IMR-90 (cell line): ENCODE measurements around the gene S100A5. TPM values are rescaled to one million over a fixed set of nuclear protein-coding genes. Genes with fewer than 3 reads are reported as not detected.

Source experiments
- ATAC-seq: fragments of 200-7000 bp; cut with Tn5 transposase; 2 replicates; pipeline ENCODE4 v1.9.1; 2020; ENCODE audit warnings: low read depth, mild to moderate bottlenecking, moderate library complexity
- BruUV-seq: library from RNA; stranded (reverse); fragments of 400-500 nt; replicated peaks from 2 replicates; lab custom pipeline; 2021; lab: Mats Ljungman, UMichigan
- CTCF ChIA-PET: fragments of 300-600 bp; formaldehyde crosslinking; extraction: SDS; loops from one replicate; lab custom pipeline; 2021; ENCODE audit warnings: antibody characterized with exemption; lab: Yijun Ruan, JAX
- POLR2A ChIA-PET: fragments of 300-600 bp; sonication (Branson Sonifier 250); formaldehyde crosslinking; loops from one replicate; lab custom pipeline; 2022; ENCODE audit warnings: antibody characterized with exemption; ENCODE audit not compliant: unreplicated experiment; lab: Charles Lee
- DNase-seq: peaks from one replicate; pipeline ENCODE4 v3.0.0; 2013
- H2AFZ ChIP-seq: replicated peaks from 2 replicates; pipeline ENCODE3; 2013; ENCODE audit warnings: low read length, mild to moderate bottlenecking; ENCODE audit not compliant: poor library complexity
- H2AK5ac ChIP-seq: 2 replicates; pipeline ENCODE4 v1.6.1; 2013; ENCODE audit warnings: low read depth, low read length, inconsistent platforms
- H2AK9ac ChIP-seq: replicated peaks from 2 replicates; pipeline ENCODE3; 2013; ENCODE audit warnings: mild to moderate bottlenecking, low read depth, low read length, moderate library complexity; ENCODE audit not compliant: poor library complexity
- H2BK120ac ChIP-seq: 2 replicates; pipeline ENCODE4 v1.6.1; 2013; ENCODE audit warnings: low read depth, low read length, inconsistent platforms
- H2BK15ac ChIP-seq: 3 replicates; pipeline ENCODE4 v1.6.1; 2013; ENCODE audit warnings: low read depth, low read length, inconsistent platforms
- H2BK20ac ChIP-seq: 2 replicates; pipeline ENCODE4 v1.6.1; 2013; ENCODE audit warnings: low read depth, mild to moderate bottlenecking, inconsistent platforms, low read length, moderate library complexity
- H2BK5ac ChIP-seq: 2 replicates; pipeline ENCODE4 v1.6.1; 2013; ENCODE audit warnings: mild to moderate bottlenecking, low read depth, low read length, inconsistent platforms; ENCODE audit not compliant: poor library complexity, severe bottlenecking
- H3K14ac ChIP-seq: replicated peaks from 2 replicates; pipeline ENCODE4 v1.6.1; 2013; ENCODE audit warnings: low read depth, low read length, inconsistent platforms
- H3K18ac ChIP-seq: 2 replicates; pipeline ENCODE4 v1.6.1; 2013; ENCODE audit warnings: low read depth, low read length, control low read depth
- H3K23ac ChIP-seq: 2 replicates; pipeline ENCODE4 v1.6.1; 2013; ENCODE audit warnings: low read depth, low read length, inconsistent platforms
- H3K27ac ChIP-seq: 2 replicates; pipeline ENCODE4 v1.5.1; 2013; ENCODE audit warnings: mild to moderate bottlenecking, control low read depth, low read length; ENCODE audit not compliant: insufficient read depth
- H3K27me3 ChIP-seq: 2 replicates; pipeline ENCODE4 v1.6.1; 2013; ENCODE audit warnings: low read length; ENCODE audit not compliant: control insufficient read depth, insufficient read depth
- H3K36me3 ChIP-seq: 2 replicates; pipeline ENCODE4 v1.6.1; 2013; ENCODE audit warnings: low read length, mixed read lengths; ENCODE audit not compliant: control insufficient read depth, insufficient read depth
- H3K4ac ChIP-seq: 2 replicates; pipeline ENCODE4 v1.6.1; 2013; ENCODE audit warnings: low read depth, low read length, inconsistent platforms
- H3K4me1 ChIP-seq: 2 replicates; pipeline ENCODE4 v1.6.1; 2013; ENCODE audit warnings: low read length, mixed read lengths; ENCODE audit not compliant: control insufficient read depth, insufficient read depth
- H3K4me2 ChIP-seq: 2 replicates; pipeline ENCODE4 v1.6.1; 2013; ENCODE audit warnings: low read depth, mild to moderate bottlenecking, control low read depth, low read length, moderate library complexity
- H3K4me3 ChIP-seq: 2 replicates; pipeline ENCODE4 v1.5.1; 2013; ENCODE audit warnings: low read depth, mild to moderate bottlenecking, control low read depth, low read length, moderate library complexity; ENCODE audit not compliant: insufficient read depth
- H3K56ac ChIP-seq: 2 replicates; pipeline ENCODE4 v1.6.1; 2013; ENCODE audit warnings: low read length, inconsistent platforms; ENCODE audit not compliant: insufficient read depth; ENCODE audit errors: extremely low read depth
- H3K79me1 ChIP-seq, 2 experiments: 2 replicates each; pipeline ENCODE4 v1.6.1; 2013; ENCODE audit warnings: low read length in 2 of 2, inconsistent platforms in 1 of 2, low read depth in 1 of 2
- H3K9ac ChIP-seq: 2 replicates; pipeline ENCODE4 v1.6.1; 2013; ENCODE audit warnings: low read depth, low read length, control low read depth
- H3K9me1 ChIP-seq: 2 replicates; pipeline ENCODE4 v1.6.1; 2013; ENCODE audit warnings: low read length, inconsistent platforms; ENCODE audit not compliant: insufficient read depth
- H3K9me3 ChIP-seq: 2 replicates; pipeline ENCODE4 v1.6.1; 2013; ENCODE audit warnings: low read length; ENCODE audit not compliant: control insufficient read depth, insufficient read depth
- H4K20me1 ChIP-seq: 2 replicates; pipeline ENCODE4 v1.6.1; 2013; ENCODE audit warnings: low read length, inconsistent platforms; ENCODE audit not compliant: insufficient read depth
- H4K5ac ChIP-seq: 2 replicates; pipeline ENCODE4 v1.6.1; 2013; ENCODE audit warnings: mild to moderate bottlenecking, low read depth, low read length, control low read depth
- H4K8ac ChIP-seq, 2 experiments: 2 replicates each; pipeline ENCODE4 v1.6.1; 2013; ENCODE audit warnings: low read depth in 2 of 2, low read length in 2 of 2, control low read depth in 1 of 2, inconsistent platforms in 1 of 2
- H4K91ac ChIP-seq: 2 replicates; pipeline ENCODE4 v1.6.1; 2013; ENCODE audit warnings: low read depth, low read length, inconsistent platforms; ENCODE audit not compliant: insufficient read depth
- CHD1 ChIP-seq: IDR thresholded peaks from 2 replicates; pipeline ENCODE4 v1.6.1; 2012; ENCODE audit warnings: low read depth, low read length, improper control_type of control experiment
- MAZ ChIP-seq: IDR thresholded peaks from 2 replicates; pipeline ENCODE4 v1.6.1; 2012; ENCODE audit warnings: low read depth, mild to moderate bottlenecking, low read length, improper control_type of control experiment, moderate library complexity, borderline replicate concordance
- MXI1 ChIP-seq: IDR thresholded peaks from 2 replicates; pipeline ENCODE4 v1.6.1; 2012; ENCODE audit warnings: low read depth, mild to moderate bottlenecking, low read length, moderate library complexity, borderline replicate concordance
- POLR2A ChIP-seq: IDR thresholded peaks from 2 replicates; pipeline ENCODE4 v1.6.1; 2012; ENCODE audit warnings: mild to moderate bottlenecking, low read depth, low read length
- RAD21 ChIP-seq: IDR thresholded peaks from 2 replicates; pipeline ENCODE4 v1.6.1; 2012; ENCODE audit warnings: low read length, improper control_type of control experiment
- SMC3 ChIP-seq: fragments of 150-350 bp; IDR thresholded peaks from 2 replicates; pipeline ENCODE4 v1.6.1; 2016; ENCODE audit warnings: low read depth, mild to moderate bottlenecking, antibody characterized with exemption, low read length, moderate library complexity
- WGBS, 2 experiments: methylation state at CpG; one replicate each; pipeline versions ENCODE4 v1.1.5 to v1.1.7; 2013; ENCODE audit warnings: missing lambda C conversion rate in 2 of 2; ENCODE audit not compliant: insufficient read length in 1 of 2; ENCODE audit errors: extremely low coverage in 2 of 2; 5-methylcytosine and 5-hydroxymethylcytosine counted together
- dilution Hi-C: fragments of 300-500 bp; cut with HindIII; formaldehyde crosslinking; loops from one replicate; pipeline ENCODE4 v1.14.3; 2018; ENCODE audit warnings: low sequenced_read_pairs; ENCODE audit not compliant: unreplicated experiment
- in situ Hi-C: fragments of 300-500 bp; cut with MboI; formaldehyde crosslinking; loops from 3 replicates; pipeline ENCODE4 v1.14.3; 2019; ENCODE audit warnings: low sequenced_read_pairs, inconsistent platforms, mixed read lengths
- intact Hi-C: fragments of 100-400 bp; cut with micrococcal nuclease; formaldehyde crosslinking; loops from 2 replicates; pipeline ENCODE4 v1.10.0; 2022
- polyA plus RNA-seq, 3 experiments: library from polyadenylated mRNA; depleted of rRNA; stranded (reverse); fragments of >200 nt; gene quantifications; 2 replicates each; pipeline ENCODE4 v1.2.3, GENCODE V29; 2012; ENCODE audit warnings: low replicate concordance in 1 of 3
- total RNA-seq: library from RNA; depleted of rRNA; stranded (reverse); fragments of >200 nt; gene quantifications from 2 replicates; pipeline ENCODE4 v1.2.3, GENCODE V29; 2012

The S100A5 gene
- total and polyA plus RNA-seq, 2 of the 4 experiments (the other 2 are of a cell fraction): 0.27 TPM; not detected in 1

DNA sequence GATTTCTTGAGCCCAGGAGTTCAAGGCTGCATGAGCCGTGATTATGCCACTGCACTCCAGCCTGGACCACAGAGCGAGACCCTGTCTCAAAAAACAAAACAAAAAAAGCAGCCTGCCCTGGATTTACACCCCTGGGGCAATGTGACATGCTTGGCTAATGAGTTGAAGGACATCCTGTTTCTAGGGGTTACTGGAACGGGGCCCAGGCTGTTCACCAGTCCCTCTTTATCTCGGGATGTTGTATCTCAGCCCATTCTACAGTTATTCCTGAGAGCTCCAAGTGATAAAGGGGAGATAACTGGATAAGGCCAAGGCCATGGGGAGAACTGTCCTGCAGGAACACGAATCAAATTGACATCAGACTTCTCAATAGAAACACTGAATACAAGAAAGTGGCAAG lies 46.6 kb upstream of the S100A5 start:
- no peak overlapping the region for H4K8ac ChIP-seq
- TF ChIP-seq CHD1 (no peak), MAZ (no peak), SMC3 (no peak), MXI1 (no peak), RAD21 (no peak), POLR2A (no peak)
- H3K4me3 ChIP-seq: no peak overlapping the region
- H3K27ac ChIP-seq: no peak overlapping the region
- in situ Hi-C loops: no loop called here
- H3K9me1 ChIP-seq: no peaks in the 10 kb centered on the region
- ATAC-seq (no peak), DNase-seq (no peak)
- dilution Hi-C loops: no loop called here
- H4K20me1 ChIP-seq: no peaks in the 10 kb centered on the region
- intact Hi-C loops: no loop called here
- H3K9ac ChIP-seq: no peak overlapping the region
- H3K79me1 ChIP-seq: no peaks in the 10 kb centered on the region
- no peaks in the 10 kb centered on the region for H3K9me3 ChIP-seq
- H4K91ac ChIP-seq: no peak overlapping the region
- peak overlapping the region; percentile 1 for H2AFZ ChIP-seq
- WGBS, 2 experiments: 100% methylated on average over 1 of the region's 5 CpGs; no CpG with 5 or more reads in 1 of the 2 experiments
- no peak overlapping the region for H2AK9ac ChIP-seq
- no peak overlapping the region for H2BK120ac ChIP-seq
- no peak overlapping the region for H3K14ac ChIP-seq
- no peak overlapping the region; the same call in 1 of the 2 replicates for H3K23ac ChIP-seq
- no peak overlapping the region for H2BK15ac ChIP-seq
- CTCF ChIA-PET: no interaction called here
- H2BK20ac ChIP-seq: no peak overlapping the region
- no peak overlapping the region for H3K18ac ChIP-seq
- no TSS peak for BruUV-seq
- no peaks in the 10 kb centered on the region for H3K27me3 ChIP-seq
- no peak overlapping the region for H3K4me2 ChIP-seq
- no peak overlapping the region for H3K4ac ChIP-seq
- no peaks in the 10 kb centered on the region for H3K36me3 ChIP-seq
- peaks cover 2% of the 10 kb centered on the region; the same call in 1 of the 2 replicates for H3K4me1 ChIP-seq
- H2BK5ac ChIP-seq: no peak overlapping the region
- POLR2A ChIA-PET: no interaction called here
- H3K56ac ChIP-seq: no peak overlapping the region
- no peak overlapping the region for H2AK5ac ChIP-seq
- H4K5ac ChIP-seq: no peak overlapping the region
